ENCODE data around the gene CERS6.

DNA sequence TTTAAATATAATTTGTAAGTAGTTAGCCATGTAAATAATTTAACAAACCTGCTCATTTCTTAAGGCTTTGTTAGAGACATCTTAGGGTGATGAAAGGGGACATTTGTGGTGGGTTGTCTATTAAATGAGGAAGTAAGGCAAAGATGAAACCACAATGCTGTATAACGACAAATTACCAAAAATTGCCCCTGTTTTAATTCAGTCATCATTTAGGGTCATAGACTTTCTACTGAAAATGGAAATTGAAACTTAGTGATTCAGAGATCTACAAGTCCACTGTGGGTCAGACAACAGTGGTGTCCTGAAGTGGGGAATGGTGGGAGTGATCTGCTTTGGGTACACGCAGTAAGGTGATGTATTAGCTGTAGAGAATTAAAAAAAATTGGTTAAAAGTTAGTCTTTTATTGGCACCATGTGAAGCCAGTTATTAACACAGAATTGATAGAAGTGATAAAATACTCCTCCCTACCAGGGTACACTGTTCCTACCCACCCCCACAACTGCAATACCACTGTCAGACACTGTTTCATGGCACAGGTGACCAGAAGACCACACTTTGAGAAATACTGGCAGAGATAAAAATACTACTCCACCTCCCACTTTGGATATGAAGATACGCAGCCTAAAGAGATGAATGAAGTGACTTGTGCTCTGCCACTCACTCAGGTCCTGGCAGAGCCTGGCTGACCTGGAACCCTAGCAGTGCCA lies 13.4 kb downstream of the CERS6 start:
- TF ChIP-seq, protein P1, sequence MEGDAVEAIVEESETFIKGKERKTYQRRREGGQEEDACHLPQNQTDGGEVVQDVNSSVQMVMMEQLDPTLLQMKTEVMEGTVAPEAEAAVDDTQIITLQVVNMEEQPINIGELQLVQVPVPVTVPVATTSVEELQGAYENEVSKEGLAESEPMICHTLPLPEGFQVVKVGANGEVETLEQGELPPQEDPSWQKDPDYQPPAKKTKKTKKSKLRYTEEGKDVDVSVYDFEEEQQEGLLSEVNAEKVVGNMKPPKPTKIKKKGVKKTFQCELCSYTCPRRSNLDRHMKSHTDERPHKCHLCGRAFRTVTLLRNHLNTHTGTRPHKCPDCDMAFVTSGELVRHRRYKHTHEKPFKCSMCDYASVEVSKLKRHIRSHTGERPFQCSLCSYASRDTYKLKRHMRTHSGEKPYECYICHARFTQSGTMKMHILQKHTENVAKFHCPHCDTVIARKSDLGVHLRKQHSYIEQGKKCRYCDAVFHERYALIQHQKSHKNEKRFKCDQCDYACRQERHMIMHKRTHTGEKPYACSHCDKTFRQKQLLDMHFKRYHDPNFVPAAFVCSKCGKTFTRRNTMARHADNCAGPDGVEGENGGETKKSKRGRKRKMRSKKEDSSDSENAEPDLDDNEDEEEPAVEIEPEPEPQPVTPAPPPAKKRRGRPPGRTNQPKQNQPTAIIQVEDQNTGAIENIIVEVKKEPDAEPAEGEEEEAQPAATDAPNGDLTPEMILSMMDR (IDR thresholded peaks at IDR 0.05) = no peak
- TF ChIP-seq POLR2A (IDR thresholded peaks at IDR 0.05) = no peak
- no peak for TF ChIP-seq POLR2AphosphoS5 (IDR thresholded peaks at IDR 0.05; ENCODE audit: insufficient read depth in 1 of 2, low read depth in 1 of 2)
